GM12892 (cell line): ENCODE measurements around the gene DENND5B.

Experiments
- POLR2A ChIP-seq: IDR thresholded peaks from 2 replicates; pipeline ENCODE4 v1.6.1; 2011; ENCODE audit warnings: low read depth, low read length, control low read depth
- POLR2AphosphoS5 ChIP-seq: IDR thresholded peaks from 2 replicates; pipeline ENCODE4 v1.6.1; 2011; ENCODE audit warnings: low read depth, low read length, control low read depth

- no peak for TF ChIP-seq POLR2A
- no peak for TF ChIP-seq POLR2AphosphoS5
Observed at GRCh38 chr12:31589598-31589903, 1.4 kb downstream of the DENND5B start.
